ENCODE results near the gene SLC16A4.
"Not testable (repeated sequence)": the region's sequence is repeated elsewhere in the genome, so short reads cannot be mapped to it uniquely, and the experiment has no call there.

GRCh38 chr1:110413045-110413444 is 22.2 kb upstream of the SLC16A4 start:
- not testable (repeated sequence) for TF ChIP-seq POLR2A (IDR thresholded peaks at IDR 0.05); POLR2AphosphoS5 (IDR thresholded peaks at IDR 0.05; ENCODE audit: insufficient read depth in 1 of 2, low read depth in 1 of 2)

Measured in vagina (tissue), 2 donors.